Measurements from ENCODE around the gene B3GNT2. TPM values are rescaled to one million over a fixed set of nuclear protein-coding genes. Genes with fewer than 3 reads are reported as not detected.

B3GNT2 gene
- total and polyA plus RNA-seq, 2 donors (not counting 3 experiments of a cell fraction or from before 2014, with no cell fraction given): 9.5 to 21.2 TPM

GRCh38 chr2:62229082-62229605 is 33.2 kb downstream of the B3GNT2 start:
- CTCF ChIA-PET: no interaction called here
- POLR2A ChIA-PET: no interaction called here
- Histone ChIP-seq H3K27me3 (ENCODE audit: control insufficient read depth in 2 of 2, insufficient read depth in 2 of 2, low read length in 2 of 2) (no peaks in the 10 kb centered on the region), H2AFZ (ENCODE audit: low read depth, low read length) (no peak overlapping the region), H4K20me1 (replicated peaks; ENCODE audit: control insufficient read depth, extremely low read depth, insufficient read depth, low read length) (no peaks in the 10 kb centered on the region), H3K9me1 (replicated peaks; ENCODE audit: control insufficient read depth, extremely low read depth, insufficient read depth, low read length) (no peaks in the 10 kb centered on the region), H3K27ac (ENCODE audit: insufficient read depth, low read depth, low read length) (no peak overlapping the region), H3K4me2 (ENCODE audit: insufficient read depth, low read length) (no peak overlapping the region), H3K4me1 (ENCODE audit: control insufficient read depth, extremely low read depth, insufficient read depth, low read length) (no peaks in the 10 kb centered on the region), H3K36me3 (ENCODE audit: control insufficient read depth in 2 of 2, extremely low read depth in 1 of 2, insufficient read depth in 2 of 2, low read length in 2 of 2) (peaks cover 2 to 4% of the 10 kb centered on the region in 2 experiments), H3K9me3 (replicated peaks; ENCODE audit: control insufficient read depth, insufficient read depth, low read length) (no peaks in the 10 kb centered on the region), H3K9ac (replicated peaks; ENCODE audit: extremely low read depth, insufficient read depth, low read length) (no peak overlapping the region), H3K4me3 (replicated peaks in 1 of 3; ENCODE audit: insufficient read depth in 1 of 3, low read depth in 1 of 3, low read length in 3 of 3) (no peak overlapping the region), H3K79me2 (ENCODE audit: control insufficient read depth, insufficient read depth, low read length) (no peaks in the 10 kb centered on the region)
- intact Hi-C loops (cut with micrococcal nuclease): no loop called here
- dilution Hi-C loops (cut with MboI; ENCODE audit: extremely low pct_ligation_motif_present, low sequenced_read_pairs): no loop called here
- FAIRE-seq (no peak), DNase-seq (ENCODE audit: low read depth, low spot score) (peak; percentile 59)
- no peak for TF ChIP-seq FOS (IDR thresholded peaks at IDR 0.05; ENCODE audit: borderline replicate concordance, insufficient read depth, low read length)
- no peak for TF ChIP-seq POLR2A (IDR thresholded peaks at IDR 0.05; ENCODE audit: low read depth, low read length)
- TF ChIP-seq MYC (IDR thresholded peaks at IDR 0.05; ENCODE audit: low read depth, low read length): no peak
- no peak for TF ChIP-seq POLR2AphosphoS5 (IDR thresholded peaks at IDR 0.05; ENCODE audit: insufficient read depth, low read depth, low read length)
- no peak for TF ChIP-seq EZH2 (IDR thresholded peaks at IDR 0.05; ENCODE audit: borderline replicate concordance, low read depth, low read length, severe bottlenecking)
- TF ChIP-seq MAX (IDR thresholded peaks at IDR 0.05; ENCODE audit: insufficient read depth, insufficient read length): no peak
- no peak for TF ChIP-seq GATA2 (IDR thresholded peaks at IDR 0.05; ENCODE audit: insufficient read depth, insufficient read length, low read depth, low read length)
- TF ChIP-seq CTCF (IDR thresholded peaks at IDR 0.05; ENCODE audit: extremely low read depth in 1 of 2, insufficient read depth in 1 of 2, low read depth in 1 of 2, low read length in 2 of 2): no peak
- no peak for TF ChIP-seq JUN (IDR thresholded peaks at IDR 0.05; ENCODE audit: borderline replicate concordance, insufficient read depth, insufficient read length, low read depth)
- no TSS peak for BruUV-seq (replicated peaks)
